ENCODE measurements around the gene TSR1. TPM values are rescaled to one million over a fixed set of nuclear protein-coding genes. Genes with fewer than 3 reads are reported as not detected.

Gene TSR1
- total and polyA plus RNA-seq, 2 donors (not counting 1 experiment from before 2014, with no cell fraction given), result 13.7 to 42.4 TPM

DNA sequence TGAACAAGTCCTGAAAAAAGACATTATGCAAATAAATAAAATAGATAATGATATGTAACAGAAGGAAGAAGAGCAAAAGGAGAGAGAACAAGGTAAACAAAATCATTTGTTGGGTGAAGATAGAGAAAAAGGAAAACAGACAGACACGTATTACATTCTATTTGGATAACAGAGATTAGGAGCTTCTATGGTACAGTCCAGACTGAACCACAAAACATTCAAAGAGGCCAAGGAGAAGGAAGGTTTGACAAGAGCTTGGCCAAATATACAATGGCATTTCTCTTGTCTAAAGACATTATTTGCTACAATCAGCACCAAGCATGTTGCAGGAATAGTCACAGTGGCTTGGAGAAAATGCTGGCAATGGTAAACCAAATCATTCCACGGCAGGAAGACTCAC is 61.8 kb downstream of the TSR1 start:
- no peak overlapping the region for H3K4me2 ChIP-seq (ENCODE audit: extremely low read depth, insufficient read depth, low read length)
- H3K4me1 ChIP-seq (ENCODE audit: control insufficient read depth, extremely low read depth, insufficient read depth, low read length), result no peaks in the 10 kb centered on the region
- H2AFZ ChIP-seq (ENCODE audit: low read length), result no peak overlapping the region
- H3K9me3 ChIP-seq (ENCODE audit: control insufficient read depth, insufficient read depth, low read depth, low read length), result no peaks in the 10 kb centered on the region
- no peak overlapping the region for H3K27ac ChIP-seq (ENCODE audit: insufficient read depth, low read length)
- H4K20me1 ChIP-seq (ENCODE audit: control insufficient read depth, extremely low read depth, insufficient read depth, low read length), result no peaks in the 10 kb centered on the region
- TF ChIP-seq EZH2 (IDR thresholded peaks at IDR 0.05; ENCODE audit: low read length, missing control alignments), result no peak
- TF ChIP-seq, protein P1, sequence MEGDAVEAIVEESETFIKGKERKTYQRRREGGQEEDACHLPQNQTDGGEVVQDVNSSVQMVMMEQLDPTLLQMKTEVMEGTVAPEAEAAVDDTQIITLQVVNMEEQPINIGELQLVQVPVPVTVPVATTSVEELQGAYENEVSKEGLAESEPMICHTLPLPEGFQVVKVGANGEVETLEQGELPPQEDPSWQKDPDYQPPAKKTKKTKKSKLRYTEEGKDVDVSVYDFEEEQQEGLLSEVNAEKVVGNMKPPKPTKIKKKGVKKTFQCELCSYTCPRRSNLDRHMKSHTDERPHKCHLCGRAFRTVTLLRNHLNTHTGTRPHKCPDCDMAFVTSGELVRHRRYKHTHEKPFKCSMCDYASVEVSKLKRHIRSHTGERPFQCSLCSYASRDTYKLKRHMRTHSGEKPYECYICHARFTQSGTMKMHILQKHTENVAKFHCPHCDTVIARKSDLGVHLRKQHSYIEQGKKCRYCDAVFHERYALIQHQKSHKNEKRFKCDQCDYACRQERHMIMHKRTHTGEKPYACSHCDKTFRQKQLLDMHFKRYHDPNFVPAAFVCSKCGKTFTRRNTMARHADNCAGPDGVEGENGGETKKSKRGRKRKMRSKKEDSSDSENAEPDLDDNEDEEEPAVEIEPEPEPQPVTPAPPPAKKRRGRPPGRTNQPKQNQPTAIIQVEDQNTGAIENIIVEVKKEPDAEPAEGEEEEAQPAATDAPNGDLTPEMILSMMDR (conservative IDR thresholded peaks at IDR 0.05 in 1 of 2, IDR thresholded peaks at IDR 0.05 in 1 of 2; ENCODE audit: low read depth in 1 of 2, low read length in 2 of 2), result no peak
- H3K79me2 ChIP-seq (ENCODE audit: control insufficient read depth, insufficient read depth, low read length), result no peaks in the 10 kb centered on the region
- no peaks in the 10 kb centered on the region for H3K27me3 ChIP-seq (ENCODE audit: control insufficient read depth, insufficient read depth, low read length)
- no peak for DNase-seq (ENCODE audit: low read depth in 2 of 2)
- H3K4me3 ChIP-seq (replicated peaks in 1 of 4; ENCODE audit: control extremely low read depth in 1 of 4, insufficient read depth in 1 of 4, low read depth in 3 of 4, low read length in 4 of 4), result no peak overlapping the region
- no peak overlapping the region for H3K9ac ChIP-seq (ENCODE audit: insufficient read depth, low read length)
- H3K36me3 ChIP-seq (ENCODE audit: control insufficient read depth, insufficient read depth, low read length), result no peaks in the 10 kb centered on the region

Other genes with a start within 250 kb of the TSR1 start
- gene SMG6, start 32.7 kb downstream of the TSR1 start, total RNA-seq, result 25.7 and 29.9 TPM in 2 replicates
- gene SMG6, start 32.7 kb downstream of the TSR1 start, polyA plus RNA-seq, result 14.7 and 15.5 TPM in 2 replicates
- 14.1 and 15.0 TPM in 2 replicates for gene SRR, start 32.5 kb downstream of the TSR1 start, total RNA-seq
- gene SRR, start 32.5 kb downstream of the TSR1 start, polyA plus RNA-seq, result 22.3 and 26.0 TPM in 2 replicates
- gene SGSM2, start 1.0 kb upstream of the TSR1 start, total RNA-seq, result 25.7 and 31.5 TPM in 2 replicates
- 16.2 and 23.4 TPM in 2 replicates for gene SGSM2, start 1.0 kb upstream of the TSR1 start, polyA plus RNA-seq
- gene MNT, start 64.6 kb upstream of the TSR1 start, total RNA-seq, result 4.9 and 8.4 TPM in 2 replicates
- gene MNT, start 64.6 kb upstream of the TSR1 start, polyA plus RNA-seq, result 1.7 and 2.2 TPM in 2 replicates
- gene METTL16, start 175.4 kb upstream of the TSR1 start, total RNA-seq, result 12.2 and 12.8 TPM in 2 replicates
- 13.4 and 15.4 TPM in 2 replicates for gene METTL16, start 175.4 kb upstream of the TSR1 start, polyA plus RNA-seq